HG03439 (cell line): ENCODE results near the gene ANKRD61.
"Not testable (repeated sequence)": the region's sequence is repeated elsewhere in the genome, so short reads cannot be mapped to it uniquely, and the experiment has no call there.

Experiments
- ATAC-seq: cut with Tn5 transposase; IDR thresholded peaks from one replicate; pipeline ENCODE4 v1.9.1; 2021; ENCODE audit warnings: mild to moderate bottlenecking, moderate library complexity; ENCODE audit not compliant: unreplicated experiment

ANKRD61 gene

DNA sequence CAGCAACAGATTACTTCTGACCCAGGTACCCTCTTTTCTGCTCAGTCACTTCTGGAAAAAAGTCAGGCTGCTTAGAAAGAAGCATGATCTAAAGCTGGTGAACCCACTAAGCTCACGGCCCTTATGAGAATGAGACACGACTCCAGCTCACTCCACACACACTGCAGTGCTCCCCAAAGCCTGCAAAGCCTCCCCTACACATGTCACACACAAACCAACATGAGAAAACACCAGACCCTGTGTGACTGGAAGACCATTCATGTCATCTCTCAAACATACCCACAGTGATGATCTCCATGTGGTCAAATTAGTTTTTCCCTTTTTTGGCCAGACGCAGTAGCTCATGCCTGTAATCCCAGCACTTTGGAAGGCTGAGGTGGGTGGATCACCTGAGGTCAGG lies 391 bp downstream of the ANKRD61 start:
- no peak for ATAC-seq

DNA sequence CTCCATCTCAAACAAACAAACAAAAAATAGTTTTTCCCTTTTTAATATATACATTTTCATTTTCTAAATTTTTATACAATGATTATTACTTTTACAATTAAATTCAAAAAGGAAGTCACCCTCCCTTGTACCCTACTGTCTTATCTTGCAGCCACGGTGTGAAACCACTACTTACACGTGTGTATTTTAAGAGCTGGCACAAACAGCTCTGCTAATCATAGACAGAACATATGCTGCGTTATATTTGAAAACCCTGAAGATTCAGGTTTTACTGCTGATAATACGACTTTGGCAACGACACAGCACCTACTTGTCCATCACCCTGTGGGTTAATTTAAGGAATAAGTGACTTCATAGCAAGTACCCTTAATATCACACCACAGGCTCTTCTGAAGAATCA lies 991 bp downstream of the ANKRD61 start:
- no peak for ATAC-seq

DNA sequence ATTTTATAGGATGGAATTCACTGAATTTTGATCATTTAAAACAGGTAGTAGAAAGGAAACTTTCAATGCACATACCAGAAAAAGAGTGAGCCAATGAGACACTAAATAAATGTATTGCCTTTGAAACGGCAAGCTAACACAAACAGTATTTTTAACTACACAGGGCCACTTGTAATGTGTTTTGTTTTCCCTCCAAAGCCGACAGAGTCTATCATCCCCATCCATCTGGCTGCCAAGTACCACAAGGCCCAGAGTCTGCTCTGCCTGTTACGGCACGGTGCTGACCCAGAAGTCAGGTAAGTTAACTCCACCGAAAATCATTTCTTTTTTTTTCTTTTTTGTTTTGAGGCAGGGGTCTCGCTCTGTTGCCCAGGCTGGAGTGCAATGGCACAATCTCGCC lies 1.5 kb downstream of the ANKRD61 start:
- no peak for ATAC-seq

DNA sequence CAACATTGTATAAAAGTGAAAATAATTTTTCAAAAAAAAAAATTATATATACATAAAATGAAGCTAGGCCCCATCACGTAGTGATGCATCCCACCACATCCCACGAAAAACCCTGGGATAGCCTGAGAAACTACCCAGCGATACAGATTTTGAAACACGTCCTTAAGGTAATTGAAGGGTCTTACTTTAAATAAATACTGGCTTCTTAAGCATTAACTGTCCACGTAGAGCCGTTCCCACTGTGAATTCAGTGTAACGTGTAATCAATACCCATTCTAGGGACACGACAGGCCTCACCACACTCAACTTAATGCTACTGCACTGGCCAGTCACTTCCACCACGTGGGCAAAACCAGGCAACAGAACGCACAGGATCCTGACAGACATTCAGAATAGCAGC lies 4.0 kb downstream of the ANKRD61 start:
- ATAC-seq: no peak

DNA sequence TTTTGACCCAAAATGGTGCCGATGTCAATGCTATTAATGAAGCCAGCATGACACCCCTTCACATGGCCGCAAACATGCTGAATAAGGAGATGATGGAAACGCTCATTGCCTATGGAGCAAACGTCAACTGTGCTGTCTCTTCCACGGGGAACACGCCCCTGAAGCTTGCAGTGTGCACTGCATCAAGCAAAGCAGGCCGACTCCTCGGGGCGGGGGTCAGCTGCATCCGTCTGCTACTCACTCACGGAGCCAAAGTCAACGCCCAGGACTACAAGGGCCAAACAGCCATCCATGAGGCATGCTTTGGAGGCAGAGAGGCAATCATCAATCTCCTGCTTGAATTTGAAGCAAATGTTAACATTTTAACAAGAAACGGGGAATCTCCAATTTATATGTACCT lies 4.5 kb downstream of the ANKRD61 start:
- ATAC-seq: no peak

DNA sequence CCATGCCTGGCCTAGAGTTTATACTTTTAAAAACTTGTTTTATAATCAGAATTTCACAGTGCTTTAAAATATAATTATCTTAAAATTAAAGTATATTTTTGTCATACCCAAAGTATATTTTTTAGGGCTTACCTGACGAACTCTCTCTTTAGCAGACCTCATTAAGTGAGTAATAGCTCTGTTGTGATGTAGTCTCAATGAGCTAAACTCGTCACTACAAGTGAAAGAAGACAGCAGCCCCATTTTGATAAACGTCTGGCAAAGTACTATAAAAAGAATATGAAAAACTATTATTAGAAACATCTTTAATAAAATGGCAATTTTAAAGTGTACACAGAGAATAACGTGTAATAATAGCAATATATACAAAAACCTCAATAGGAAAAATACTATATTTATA lies 18.6 kb downstream of the ANKRD61 start:
- ATAC-seq: no peak

DNA sequence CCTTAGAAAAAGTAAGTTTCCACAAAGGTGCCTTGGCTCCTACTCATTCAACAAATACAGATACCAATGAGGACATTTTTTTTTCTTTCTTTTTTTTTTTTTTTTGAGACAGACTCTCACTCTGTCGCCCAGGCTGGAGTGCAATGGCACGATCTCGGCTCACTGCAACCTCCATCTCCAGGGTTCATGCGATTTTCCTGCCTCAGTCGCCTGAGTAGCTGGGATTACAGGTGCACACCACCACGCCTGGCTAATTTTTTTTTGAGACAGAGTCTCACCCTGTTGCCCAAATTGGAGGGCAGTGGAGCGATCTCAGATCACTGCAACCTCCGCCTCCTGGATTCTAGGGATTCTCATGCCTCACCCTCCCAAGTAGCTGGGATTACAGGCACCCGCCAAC lies 20.0 kb downstream of the ANKRD61 start:
- ATAC-seq: not testable (repeated sequence)

DNA sequence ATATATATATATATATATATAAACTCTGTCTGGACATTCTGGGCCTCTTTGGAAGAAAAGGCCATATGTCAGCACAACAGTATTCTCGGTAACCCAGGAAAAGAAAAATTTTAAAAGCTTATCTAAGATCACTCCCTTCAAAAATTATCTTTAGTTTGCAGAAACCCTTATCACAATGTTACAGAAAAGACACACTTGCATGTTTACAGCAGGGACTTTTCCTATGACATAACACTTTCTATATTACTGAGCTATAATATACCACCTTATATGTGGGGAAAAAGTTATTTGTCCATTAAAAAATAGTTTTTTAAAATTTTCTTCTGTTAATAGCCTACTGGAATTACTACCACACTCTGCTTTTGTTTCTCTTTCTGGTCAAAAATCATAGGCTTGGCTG lies 25.4 kb downstream of the ANKRD61 start:
- ATAC-seq: no peak

DNA sequence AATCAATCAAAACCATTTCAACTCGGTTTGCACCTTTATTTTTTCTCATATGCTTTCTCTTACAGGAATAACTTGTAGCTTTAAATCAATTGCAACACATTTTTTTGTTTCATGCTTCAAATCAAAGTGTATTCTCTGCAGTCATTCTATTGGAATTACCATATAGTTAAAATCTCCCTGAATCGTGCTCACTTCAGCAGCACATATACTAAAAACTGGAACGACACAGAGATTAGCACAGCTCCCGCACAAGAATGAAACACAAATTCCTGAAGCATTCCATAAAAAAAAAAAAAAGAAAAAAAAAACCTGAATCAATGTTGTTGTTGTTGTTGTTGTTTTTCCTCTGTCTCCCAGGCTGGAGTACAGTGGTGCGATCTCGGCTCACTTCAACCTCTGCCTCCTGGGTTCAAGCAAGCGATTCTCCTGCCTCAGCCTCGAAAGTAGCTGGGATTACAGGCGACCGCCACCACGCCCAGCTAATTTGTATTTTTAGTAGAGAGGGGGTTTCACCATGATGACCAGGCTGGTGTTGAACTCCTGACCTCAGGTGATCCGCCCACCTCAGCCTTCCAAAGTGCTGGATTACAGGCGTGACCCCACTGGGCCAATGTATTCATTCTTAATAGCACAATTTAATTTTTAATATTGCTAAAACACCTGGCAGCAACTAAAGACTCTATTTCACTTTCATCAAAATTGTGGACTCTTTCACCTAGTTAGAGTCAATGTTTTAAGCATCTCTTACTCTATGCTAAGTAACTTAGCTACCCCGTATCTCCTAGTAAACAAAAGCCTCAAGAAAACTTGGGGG lies 26.3 kb downstream of the ANKRD61 start:
- no peak for ATAC-seq

DNA sequence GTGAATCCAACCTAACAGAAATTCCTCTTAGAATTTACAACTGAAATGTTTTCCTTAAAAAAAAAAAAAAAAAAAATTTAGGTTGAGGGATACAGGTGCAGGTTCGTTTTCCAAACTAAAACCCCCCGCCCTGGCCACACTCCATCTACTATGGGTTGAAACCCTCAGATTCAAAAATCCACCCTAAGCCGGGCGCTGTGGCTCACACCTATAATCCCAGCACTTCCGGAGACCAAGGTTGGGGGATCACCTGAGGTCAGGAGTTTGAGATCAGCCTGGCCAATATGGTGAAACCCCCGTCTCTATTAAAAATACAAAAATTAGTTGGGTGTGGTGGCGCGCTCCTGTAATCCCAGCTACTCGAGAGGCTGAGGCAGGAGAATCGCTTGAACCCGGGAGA lies 28.8 kb downstream of the ANKRD61 start:
- ATAC-seq: not testable (repeated sequence)

DNA sequence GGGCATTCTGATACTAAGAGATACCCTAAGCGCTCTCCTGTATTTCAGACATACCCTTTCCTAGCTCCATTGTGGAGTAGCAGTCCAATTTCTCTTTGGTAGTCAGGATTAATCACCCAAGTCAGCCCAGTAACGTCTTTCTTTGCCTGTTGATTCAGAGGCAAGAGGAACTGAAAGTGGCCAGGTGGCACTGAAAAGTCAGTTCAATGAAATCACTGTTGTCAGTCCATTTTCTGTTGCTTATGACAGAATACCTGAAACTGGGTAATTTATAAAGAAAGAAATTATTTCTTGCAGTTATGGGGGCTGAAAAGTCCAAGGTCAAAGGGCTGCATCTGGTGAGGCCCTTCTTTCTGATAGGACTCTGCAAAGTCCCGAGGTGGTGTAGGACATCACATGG lies 40.2 kb downstream of the ANKRD61 start:
- peak; percentile 72 for ATAC-seq

DNA sequence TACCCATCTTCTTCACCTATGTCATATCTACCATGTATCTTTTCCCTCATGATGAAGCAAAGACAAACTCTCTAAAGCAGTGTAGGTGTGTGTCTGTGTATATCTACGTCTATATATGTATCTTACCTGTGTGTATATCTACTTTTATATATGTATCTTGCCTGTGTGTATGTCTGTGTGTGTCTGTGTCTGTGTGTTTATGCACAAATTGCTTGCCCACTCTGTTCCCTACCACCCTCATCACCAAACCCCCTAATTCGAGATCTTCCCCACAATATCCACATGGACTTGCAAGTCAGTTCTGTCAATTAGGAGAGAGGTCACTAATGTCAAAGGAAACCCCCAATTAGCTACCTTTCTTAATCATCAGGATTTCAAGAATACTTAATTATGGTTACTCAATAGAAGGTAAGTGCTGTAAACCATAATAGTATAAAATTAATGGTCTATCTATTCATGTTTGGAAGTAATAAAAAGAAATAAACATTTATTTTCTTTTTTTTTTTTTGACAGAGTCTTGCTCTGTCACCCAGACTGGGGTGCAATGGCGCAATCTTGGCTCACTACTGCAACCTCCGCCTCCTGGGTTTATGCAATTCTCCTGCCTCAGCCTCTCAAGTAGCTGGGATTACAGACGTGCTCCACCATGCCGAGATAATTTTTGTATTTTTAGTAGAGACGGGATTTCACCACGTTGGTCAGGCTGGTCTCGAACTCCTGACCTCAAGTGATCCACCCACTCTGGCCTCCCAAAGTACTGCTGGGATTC lies 43.6 kb downstream of the ANKRD61 start:
- no peak for ATAC-seq

DNA sequence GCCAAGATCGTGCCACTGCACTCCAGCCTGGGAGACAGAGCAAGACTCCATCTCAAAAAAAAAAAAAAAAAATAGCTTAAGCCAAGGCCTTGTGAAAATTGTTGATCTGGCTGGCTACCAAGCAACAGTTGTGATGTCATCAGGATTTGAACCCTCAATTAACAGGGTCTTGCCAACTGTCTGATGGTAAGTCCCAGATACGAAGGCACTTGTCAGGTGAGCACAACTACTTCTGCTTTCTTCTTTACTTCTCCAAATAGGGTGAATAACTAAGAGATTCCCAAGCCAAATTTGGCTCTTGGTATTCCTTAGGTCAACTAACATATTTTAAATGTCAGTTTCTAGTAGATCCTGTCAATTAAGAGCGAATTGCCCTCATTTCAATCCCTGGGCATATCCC lies 47.4 kb downstream of the ANKRD61 start:
- ATAC-seq: no peak

DNA sequence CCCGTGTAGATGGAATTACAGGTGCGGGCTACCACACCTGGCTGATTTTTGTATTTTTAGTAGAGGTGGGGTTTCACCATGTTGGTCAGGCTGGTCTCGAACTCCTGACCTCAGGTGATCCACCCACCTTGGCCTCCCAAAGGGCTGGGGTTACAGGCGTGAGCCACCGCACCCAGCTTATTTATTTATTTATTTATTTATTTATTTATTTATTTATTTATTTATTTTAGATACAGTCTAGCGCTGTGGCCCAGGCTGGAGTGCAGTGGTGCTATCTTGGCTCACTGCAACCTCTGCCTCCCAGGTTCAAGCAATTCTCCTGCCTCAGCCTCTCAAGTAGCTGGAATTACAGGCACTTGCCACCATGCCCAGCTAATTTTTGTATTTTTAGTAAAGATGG lies 51.9 kb downstream of the ANKRD61 start:
- not testable (repeated sequence) for ATAC-seq
